22Rv1 (cell line): ENCODE measurements around the gene RND1.

ENCODE experiments used
- CTCF ChIP-seq: fragments of 450-650 bp; IDR thresholded peaks from 2 replicates; pipeline ENCODE4 v1.5.1; 2017; ENCODE audit warnings: mild to moderate bottlenecking
- ZFX ChIP-seq: fragments of 450-650 bp; IDR thresholded peaks from 2 replicates; pipeline ENCODE4 v1.6.1; 2017; ENCODE audit warnings: antibody characterized with exemption, borderline replicate concordance

- TF ChIP-seq CTCF (peak; percentile 100), ZFX (no peak)
Measured at GRCh38 chr12:48814262-48815125, 51.2 kb downstream of the RND1 start.
